Adipocyte (in vitro differentiated cells): ENCODE data around the gene RHOH.
"Not testable (repeated sequence)": the region's sequence is repeated elsewhere in the genome, so short reads cannot be mapped to it uniquely, and the experiment has no call there.

Experiments used
- DNase-seq: peaks from one replicate; pipeline ENCODE4 v3.0.0-alpha.2; 2015; ENCODE audit warnings: low read depth
- H3K27me3 ChIP-seq: replicated peaks from 2 replicates; pipeline ENCODE4 v1.7.0; 2013; ENCODE audit warnings: mild to moderate bottlenecking, low read length, moderate library complexity; ENCODE audit not compliant: control insufficient read depth, insufficient read depth
- H3K36me3 ChIP-seq: 2 replicates; pipeline ENCODE4 v1.7.0; 2013; ENCODE audit warnings: low read length, mild to moderate bottlenecking, moderate library complexity; ENCODE audit not compliant: control insufficient read depth, insufficient read depth, severe bottlenecking
- H3K4me1 ChIP-seq: 2 replicates; pipeline ENCODE4 v1.7.0; 2013; ENCODE audit warnings: mild to moderate bottlenecking, low read length, moderate library complexity; ENCODE audit not compliant: control insufficient read depth, insufficient read depth
- H3K4me3 ChIP-seq: 2 replicates; pipeline ENCODE4 v1.7.0; 2013; ENCODE audit warnings: mild to moderate bottlenecking, low read length, moderate library complexity
- H3K9ac ChIP-seq: 2 replicates; pipeline ENCODE4 v1.7.0; 2013; ENCODE audit warnings: mild to moderate bottlenecking, low read length, moderate library complexity
- H3K9me3 ChIP-seq: 2 replicates; pipeline ENCODE4 v1.7.0; 2013; ENCODE audit warnings: mild to moderate bottlenecking, low read length, moderate library complexity; ENCODE audit not compliant: control insufficient read depth

Gene RHOH

GRCh38 chr4:40289366-40290188, 92.7 kb downstream of the RHOH start:
- Histone ChIP-seq H3K4me1 (peaks cover 4% of the 10 kb centered on the region), H3K9ac (no peak overlapping the region), H3K9me3 (no peaks in the 10 kb centered on the region), H3K27me3 (no peaks in the 10 kb centered on the region), H3K36me3 (no peaks in the 10 kb centered on the region), H3K4me3 (no peak overlapping the region)
- peak; percentile 13 for DNase-seq

DNA sequence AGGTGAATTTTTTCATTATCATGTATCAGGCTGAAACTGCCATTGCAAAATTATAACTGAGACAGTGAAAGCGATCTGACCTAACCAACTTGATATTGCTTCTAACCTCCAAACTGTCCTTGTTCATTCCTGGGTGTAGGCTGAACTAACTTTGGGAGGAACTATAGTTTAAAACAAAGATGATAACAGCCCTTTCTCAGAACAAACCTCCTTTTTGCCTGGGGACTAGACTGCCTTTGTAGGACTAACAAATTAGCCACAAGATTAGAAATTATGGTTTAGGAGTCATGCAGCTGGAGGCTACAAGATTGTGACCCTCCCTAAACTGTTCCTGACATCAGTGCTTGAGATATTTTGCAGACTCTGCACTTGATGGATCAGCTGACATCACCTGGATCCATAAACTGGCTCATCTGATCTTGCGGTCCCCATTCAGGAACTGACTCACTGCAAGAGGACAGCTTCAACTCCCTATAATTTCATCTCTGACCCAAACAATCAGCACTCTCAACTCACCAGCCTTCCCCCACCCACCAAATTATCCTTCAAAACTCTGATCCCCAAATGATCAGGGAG, 93.9 kb downstream of the RHOH start:
- H3K4me1 ChIP-seq, H3K4me3 ChIP-seq, H3K9ac ChIP-seq, H3K27me3 ChIP-seq, DNase-seq, H3K36me3 ChIP-seq, H3K9me3 ChIP-seq: not testable (repeated sequence)

DNA sequence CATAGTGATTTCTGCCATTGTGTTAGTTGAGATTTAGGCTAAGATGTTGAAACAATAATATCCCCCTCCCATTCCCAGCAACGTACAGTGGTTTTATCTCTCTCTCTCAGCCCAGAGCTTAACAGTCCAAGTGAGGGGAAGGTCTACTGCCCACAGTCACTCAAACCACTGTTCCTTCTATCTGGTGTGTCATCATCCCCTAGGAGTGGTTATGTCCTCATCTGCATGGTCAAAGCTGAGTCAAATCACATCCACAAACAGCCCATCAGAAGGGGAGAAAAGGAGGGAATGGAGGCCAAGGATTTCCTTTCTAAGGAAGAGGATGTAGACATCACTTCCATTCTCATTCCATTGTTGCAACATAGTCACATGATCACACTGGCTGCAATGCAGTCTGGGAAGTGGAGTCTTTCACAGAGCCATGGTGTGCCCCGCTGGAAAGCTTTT, 95.5 kb downstream of the RHOH start:
- H3K27me3 ChIP-seq = no peaks in the 10 kb centered on the region
- no peak overlapping the region for H3K9ac ChIP-seq
- no peak overlapping the region for H3K4me3 ChIP-seq
- H3K4me1 ChIP-seq = peaks cover 9% of the 10 kb centered on the region
- H3K36me3 ChIP-seq = no peaks in the 10 kb centered on the region
- H3K9me3 ChIP-seq = no peaks in the 10 kb centered on the region
- no peak for DNase-seq

- Histone ChIP-seq H3K9me3 (no peaks in the 10 kb centered on the region), H3K9ac (no peak overlapping the region), H3K4me1 (peaks cover 14% of the 10 kb centered on the region), H3K27me3 (no peaks in the 10 kb centered on the region), H3K36me3 (no peaks in the 10 kb centered on the region), H3K4me3 (no peak overlapping the region)
- no peak for DNase-seq
Measured at GRCh38 chr4:40294339-40294738, 97.5 kb downstream of the RHOH start.

DNA sequence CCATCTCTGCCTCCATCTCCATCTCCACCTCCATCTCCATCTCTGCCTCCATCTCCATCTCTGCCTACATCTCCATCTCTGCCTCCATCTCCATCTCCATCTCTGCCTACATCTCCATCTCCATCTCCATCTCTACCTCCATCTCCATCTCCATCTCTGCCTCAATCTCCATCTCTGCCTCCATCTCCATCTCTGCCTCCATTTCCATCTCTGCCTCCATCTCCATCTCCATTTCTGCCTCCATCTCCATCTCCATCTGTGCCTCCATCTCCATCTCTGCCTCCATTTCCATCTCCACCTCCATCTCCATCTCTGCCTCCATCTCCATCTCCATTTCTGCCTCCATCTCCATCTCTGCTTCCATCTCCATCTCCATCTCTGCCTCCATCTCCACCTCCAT, 98.2 kb downstream of the RHOH start:
- H3K27me3 ChIP-seq, H3K9me3 ChIP-seq, H3K36me3 ChIP-seq, H3K9ac ChIP-seq, DNase-seq, H3K4me3 ChIP-seq: not testable (repeated sequence)
- peaks cover 14% of the 10 kb centered on the region for H3K4me1 ChIP-seq

GRCh38 chr4:40295572-40295971, 98.7 kb downstream of the RHOH start:
- Histone ChIP-seq H3K9me3 (no peaks in the 10 kb centered on the region), H3K36me3 (no peaks in the 10 kb centered on the region), H3K4me1 (peaks cover 14% of the 10 kb centered on the region), H3K4me3 (no peak overlapping the region), H3K27me3 (no peaks in the 10 kb centered on the region), H3K9ac (no peak overlapping the region)
- no peak for DNase-seq
